ENCODE data around the gene SLC12A7. TPM values are rescaled to one million over a fixed set of nuclear protein-coding genes. Genes with fewer than 3 reads are reported as not detected.

Gene SLC12A7
- total RNA-seq, 2 experiments from 2014 or later: 10.1 to 10.8 TPM

DNA sequence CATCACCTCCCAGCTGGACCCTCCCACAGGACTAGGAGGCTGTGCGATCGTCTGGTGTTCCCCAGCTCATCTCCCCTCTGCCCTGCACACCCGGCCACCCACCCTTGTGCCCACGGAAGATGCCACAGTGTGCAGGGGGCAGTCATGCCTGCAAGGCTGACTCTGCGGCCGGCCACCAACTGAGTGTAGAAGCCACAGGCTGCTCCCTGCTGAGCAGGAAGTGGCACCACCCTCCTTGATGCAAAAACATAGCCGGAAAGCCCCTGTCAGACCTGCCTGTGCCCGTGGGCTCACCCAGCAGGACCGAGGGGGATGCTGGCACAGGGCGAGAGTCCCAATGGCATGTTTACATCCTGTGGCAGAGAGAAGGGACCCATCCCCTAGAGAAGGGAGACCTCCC, 40.3 kb upstream of the SLC12A7 start:
- CTCF ChIA-PET: interaction anchor here (1.2 kb wide), 1 partner anchor 15 kb away, joined by 3 read pairs; no protein-coding TSS in a partner anchor
- Mint-ChIP-seq H3K4me3 (no peak overlapping the region), H3K27ac (no peak overlapping the region), H3K36me3 (no peaks in the 10 kb centered on the region), H3K27me3 (peaks cover 31% of the 10 kb centered on the region), H3K4me1 (ENCODE audit: low read depth) (peaks cover 3% of the 10 kb centered on the region), H3K9me3 (peaks cover 1% of the 10 kb centered on the region)
- POLR2A ChIA-PET: no interaction called here
- intact Hi-C loops (cut with micrococcal nuclease): no loop called here
- no peak for DNase-seq

DNA sequence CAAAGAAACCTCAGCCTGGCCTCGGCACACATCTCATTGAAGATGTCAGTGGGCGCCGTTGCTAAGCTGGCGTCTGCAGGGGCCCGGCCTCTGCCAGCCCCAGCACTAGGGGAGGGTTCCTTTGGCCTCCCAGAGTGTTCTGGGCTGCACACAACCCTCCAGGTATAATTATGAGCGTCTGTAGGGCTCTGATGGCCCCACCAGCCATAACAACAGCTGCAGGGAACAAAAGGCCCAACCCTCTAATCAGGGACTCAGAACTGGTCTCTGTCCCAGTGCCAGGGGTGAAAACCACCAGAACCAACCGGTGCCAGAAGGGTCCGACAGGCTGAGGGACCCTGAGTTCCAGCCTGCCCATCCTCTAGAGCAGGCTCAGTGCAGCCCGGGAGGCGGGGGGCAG, 39.5 kb upstream of the SLC12A7 start:
- intact Hi-C loops (cut with micrococcal nuclease): no loop called here
- Mint-ChIP-seq H3K27me3 (peaks cover 27% of the 10 kb centered on the region), H3K27ac (no peak overlapping the region), H3K4me1 (ENCODE audit: low read depth) (peaks cover 3% of the 10 kb centered on the region), H3K4me3 (no peak overlapping the region), H3K36me3 (no peaks in the 10 kb centered on the region), H3K9me3 (no peaks in the 10 kb centered on the region)
- DNase-seq: no peak
- ChIA-PET POLR2A (no interaction called here), CTCF (interaction anchor here (0.7 to 1.2 kb wide), 3 partner anchors 11 to 17 kb away, joined by 3 read pairs; no protein-coding TSS in a partner anchor)

DNA sequence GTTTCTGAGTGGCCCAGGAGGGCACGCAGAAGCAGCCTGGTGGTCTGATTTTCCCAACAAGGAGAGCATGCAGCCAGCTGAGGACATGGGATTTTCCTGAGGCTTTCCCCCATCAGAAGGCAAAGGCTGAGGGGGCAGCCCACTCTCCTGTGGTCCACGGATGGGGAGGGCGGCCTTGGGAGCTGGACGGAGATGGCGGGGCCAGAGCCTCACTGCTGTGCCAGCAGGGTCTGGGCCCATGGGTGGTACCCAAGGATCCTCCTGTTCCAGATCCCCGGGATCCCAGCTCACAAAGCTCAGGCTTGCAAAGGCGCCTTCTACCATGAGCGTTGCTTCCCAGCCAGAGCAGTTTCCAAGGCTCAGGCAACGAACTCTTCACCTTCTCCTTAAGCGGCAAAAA, 39.0 kb upstream of the SLC12A7 start:
- ChIA-PET CTCF (interaction anchor here (0.7 to 1.2 kb wide), 4 partner anchors 10 to 18 kb away, joined by 3 to 4 read pairs (median 3); no protein-coding TSS in a partner anchor), POLR2A (no interaction called here)
- Mint-ChIP-seq H3K4me1 (ENCODE audit: low read depth) (peaks cover 3% of the 10 kb centered on the region), H3K36me3 (no peaks in the 10 kb centered on the region), H3K27me3 (peaks cover 27% of the 10 kb centered on the region), H3K27ac (no peak overlapping the region), H3K4me3 (no peak overlapping the region), H3K9me3 (no peaks in the 10 kb centered on the region)
- intact Hi-C loops (cut with micrococcal nuclease): no loop called here
- no peak for DNase-seq

DNA sequence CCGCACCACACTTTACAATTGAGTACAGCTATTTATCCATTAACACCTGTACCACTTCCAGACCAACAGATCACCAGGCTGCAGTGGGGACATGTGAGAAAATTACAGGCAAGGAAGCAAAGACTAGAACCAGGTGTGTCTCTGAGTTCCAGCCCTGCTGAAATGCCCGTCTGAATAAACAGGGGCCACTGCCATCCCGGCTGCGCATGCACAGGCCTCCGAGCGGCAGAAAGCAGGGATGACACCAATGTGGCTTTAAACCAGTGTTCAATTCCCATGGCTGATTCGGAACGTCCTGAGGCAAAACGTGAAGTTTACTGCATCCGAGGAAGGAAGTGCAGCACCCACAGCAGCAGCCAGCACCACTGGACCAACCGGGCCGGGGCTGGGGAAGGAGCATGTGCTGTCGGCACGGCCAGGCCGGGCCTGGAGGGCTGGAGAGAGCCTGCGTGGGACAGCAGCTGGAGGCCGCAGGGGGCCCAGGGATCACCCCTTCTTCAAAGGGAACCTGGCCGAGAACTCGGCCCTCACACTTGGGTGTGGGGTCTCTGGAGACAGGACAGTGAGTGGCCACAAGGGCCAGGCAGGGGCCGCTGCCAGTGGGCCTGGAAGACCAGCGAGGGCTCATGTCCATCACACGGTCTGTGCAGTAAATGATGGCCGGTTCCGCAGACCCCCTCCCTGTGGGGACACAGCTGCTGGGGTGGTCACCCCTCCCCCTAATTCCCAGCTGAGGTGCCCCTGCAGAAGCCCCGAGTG, 33.0 kb upstream of the SLC12A7 start:
- ChIA-PET POLR2A (no interaction called here), CTCF (interaction anchor here (0.6 to 1.9 kb wide), 2 partner anchors 221 to 496 kb away, joined by 4 to 7 read pairs; no protein-coding TSS in a partner anchor)
- Mint-ChIP-seq H3K4me1 (ENCODE audit: low read depth) (peaks cover 2% of the 10 kb centered on the region), H3K27me3 (peaks cover 7% of the 10 kb centered on the region), H3K36me3 (no peaks in the 10 kb centered on the region), H3K27ac (no peak overlapping the region), H3K9me3 (no peaks in the 10 kb centered on the region), H3K4me3 (no peak overlapping the region)
- DNase-seq: no peak
- intact Hi-C loops (cut with micrococcal nuclease): no loop called here

DNA sequence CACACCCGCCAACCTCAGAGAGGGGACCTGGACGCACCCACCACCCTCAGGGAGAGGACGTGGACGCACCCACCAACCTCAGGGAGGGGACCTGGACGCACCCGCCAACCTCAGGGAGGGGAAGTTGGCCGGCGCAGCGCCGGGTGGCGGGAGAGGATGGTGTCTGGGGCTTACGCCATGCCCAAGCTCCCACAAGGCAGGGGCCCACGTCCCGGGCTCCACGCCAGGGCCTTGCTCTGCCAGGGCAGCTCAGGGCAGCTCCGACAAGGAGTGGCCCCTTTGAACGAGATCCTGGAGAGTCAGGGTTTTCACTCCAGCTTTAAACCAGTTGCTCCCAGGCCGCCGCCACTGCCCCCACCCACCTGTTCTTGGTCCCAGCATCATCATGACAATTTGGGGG, 32.2 kb upstream of the SLC12A7 start:
- peaks cover 7% of the 10 kb centered on the region for H3K27me3 Mint-ChIP-seq
- peaks cover 2% of the 10 kb centered on the region for H3K4me1 Mint-ChIP-seq (ENCODE audit: low read depth)
- H3K27ac Mint-ChIP-seq: no peak overlapping the region
- H3K4me3 Mint-ChIP-seq: no peak overlapping the region
- H3K36me3 Mint-ChIP-seq: no peaks in the 10 kb centered on the region
- CTCF ChIA-PET: interaction anchor here (1.9 kb wide), 1 partner anchor 220 kb away, joined by 7 read pairs; no protein-coding TSS in a partner anchor
- intact Hi-C loops (cut with micrococcal nuclease): no loop called here
- POLR2A ChIA-PET: no interaction called here
- no peaks in the 10 kb centered on the region for H3K9me3 Mint-ChIP-seq
- no peak for DNase-seq

DNA sequence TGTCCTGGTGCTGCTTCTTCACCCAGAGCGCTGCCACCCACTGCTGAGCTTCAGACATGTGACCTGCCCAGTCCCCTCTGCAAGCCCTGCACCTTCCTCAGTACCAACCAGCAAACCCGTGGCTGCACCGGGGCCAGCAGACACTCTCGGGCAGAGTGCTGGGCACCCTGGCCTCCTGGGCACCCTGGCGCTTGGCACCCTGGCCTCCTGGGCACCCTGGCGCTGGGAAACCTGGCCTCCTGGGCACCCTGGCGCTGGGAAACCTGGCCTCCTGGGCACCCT, 31.7 kb upstream of the SLC12A7 start:
- POLR2A ChIA-PET: no interaction called here
- intact Hi-C loops (cut with micrococcal nuclease): no loop called here
- H3K4me3 Mint-ChIP-seq: no peak overlapping the region
- no peak for DNase-seq
- H3K27ac Mint-ChIP-seq: no peak overlapping the region
- peaks cover 7% of the 10 kb centered on the region for H3K27me3 Mint-ChIP-seq
- H3K36me3 Mint-ChIP-seq: no peaks in the 10 kb centered on the region
- CTCF ChIA-PET: interaction anchor here (1.9 kb wide), 1 partner anchor 220 kb away, joined by 7 read pairs; no protein-coding TSS in a partner anchor
- peaks cover 2% of the 10 kb centered on the region for H3K4me1 Mint-ChIP-seq (ENCODE audit: low read depth)
- H3K9me3 Mint-ChIP-seq: no peaks in the 10 kb centered on the region

DNA sequence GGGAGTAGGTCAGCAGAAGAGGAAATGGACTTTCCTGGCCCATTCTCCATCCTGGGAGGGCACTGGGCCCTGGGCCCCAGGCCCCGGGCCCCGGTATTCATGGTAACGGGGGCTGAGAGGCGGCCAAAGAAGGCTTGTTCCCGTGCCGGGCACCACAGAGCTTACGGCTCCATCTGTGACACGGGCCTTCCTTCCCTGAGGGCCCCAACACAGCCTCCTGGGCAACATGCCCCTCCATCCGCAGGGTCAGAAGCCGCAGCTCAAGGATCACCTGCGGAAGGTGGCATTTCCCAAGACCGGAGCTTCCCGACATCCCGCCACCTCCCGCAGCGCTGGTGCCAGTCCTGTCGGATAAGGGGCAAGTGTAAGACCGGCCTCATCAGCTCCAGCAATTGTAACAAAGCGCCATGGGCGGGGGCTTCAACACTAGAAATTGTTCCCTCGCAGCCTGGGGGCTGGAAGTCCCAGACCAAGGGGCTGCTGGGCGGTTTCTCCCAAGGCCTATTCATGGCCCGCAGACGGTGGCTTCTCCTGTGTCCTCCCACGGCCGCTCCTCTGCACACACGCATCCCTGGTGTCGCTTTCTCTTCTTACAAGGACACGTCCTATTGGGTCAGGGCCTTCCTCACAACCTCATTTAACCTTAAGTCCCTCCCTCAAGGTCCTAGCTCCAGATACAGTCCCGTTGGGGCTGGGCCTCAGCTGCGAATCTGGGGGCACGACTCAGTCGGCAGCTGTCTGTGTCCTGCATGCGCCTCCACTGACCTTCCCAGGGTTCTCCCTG, 31.2 kb upstream of the SLC12A7 start:
- no peaks in the 10 kb centered on the region for H3K9me3 Mint-ChIP-seq
- peaks cover 2% of the 10 kb centered on the region for H3K4me1 Mint-ChIP-seq (ENCODE audit: low read depth)
- H3K36me3 Mint-ChIP-seq: no peaks in the 10 kb centered on the region
- ChIA-PET CTCF (interaction anchor here (1.9 kb wide), 1 partner anchor 219 kb away, joined by 7 read pairs; no protein-coding TSS in a partner anchor), POLR2A (no interaction called here)
- peaks cover 7% of the 10 kb centered on the region for H3K27me3 Mint-ChIP-seq
- no peak overlapping the region for H3K4me3 Mint-ChIP-seq
- intact Hi-C loops (cut with micrococcal nuclease): no loop called here
- H3K27ac Mint-ChIP-seq: no peak overlapping the region
- no peak for DNase-seq

DNA sequence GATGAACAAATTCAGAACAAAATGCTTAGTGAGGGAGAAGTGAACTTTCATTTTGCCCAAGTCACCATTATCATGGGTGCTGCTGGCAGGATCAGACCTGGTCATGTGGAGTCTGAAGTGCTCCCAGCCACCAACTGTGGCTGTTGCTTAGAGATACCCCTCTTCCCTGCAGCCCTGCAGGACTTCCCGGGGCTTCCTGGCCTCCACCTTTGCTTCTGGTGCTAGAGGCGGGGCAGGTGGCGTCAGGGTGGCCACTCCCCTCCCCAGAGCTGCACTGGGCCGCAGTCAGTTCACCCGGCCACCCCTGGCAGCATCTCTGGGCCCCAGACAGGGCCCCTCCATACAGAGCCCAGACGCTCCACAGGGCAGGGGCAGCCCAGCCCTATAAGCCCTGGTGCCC, 30.0 kb upstream of the SLC12A7 start:
- no peaks in the 10 kb centered on the region for H3K36me3 Mint-ChIP-seq
- peaks cover 2% of the 10 kb centered on the region for H3K4me1 Mint-ChIP-seq (ENCODE audit: low read depth)
- H3K4me3 Mint-ChIP-seq: no peak overlapping the region
- peaks cover 7% of the 10 kb centered on the region for H3K27me3 Mint-ChIP-seq
- ChIA-PET CTCF (interaction anchor here (2.2 to 3.4 kb wide), 2 partner anchors 17 to 218 kb away, joined by 6 to 23 read pairs; no protein-coding TSS in a partner anchor), POLR2A (no interaction called here)
- no peaks in the 10 kb centered on the region for H3K9me3 Mint-ChIP-seq
- no peak overlapping the region for H3K27ac Mint-ChIP-seq
- intact Hi-C loops (cut with micrococcal nuclease): no loop called here
- DNase-seq: no peak

DNA sequence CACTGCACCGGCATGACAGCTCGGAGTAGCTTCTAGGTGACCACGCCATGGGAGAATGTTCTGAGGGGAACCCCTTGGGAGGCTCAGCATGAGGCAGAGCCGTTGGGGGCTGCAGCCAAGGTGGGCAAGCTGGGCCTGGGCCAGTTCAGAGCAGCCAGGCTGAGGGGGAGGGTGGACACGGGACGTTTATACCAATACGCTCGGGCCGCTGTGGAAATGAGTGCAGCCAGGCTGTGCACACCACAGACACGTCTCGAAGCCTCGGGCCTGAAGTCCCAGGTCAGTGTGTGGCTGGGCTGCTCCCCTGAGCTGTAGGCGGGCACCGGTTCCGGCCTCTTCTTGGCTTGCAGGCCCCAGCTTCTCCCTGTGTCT, 28.9 kb upstream of the SLC12A7 start:
- H3K4me1 Mint-ChIP-seq (ENCODE audit: low read depth): peaks cover 2% of the 10 kb centered on the region
- H3K27ac Mint-ChIP-seq: no peak overlapping the region

DNA sequence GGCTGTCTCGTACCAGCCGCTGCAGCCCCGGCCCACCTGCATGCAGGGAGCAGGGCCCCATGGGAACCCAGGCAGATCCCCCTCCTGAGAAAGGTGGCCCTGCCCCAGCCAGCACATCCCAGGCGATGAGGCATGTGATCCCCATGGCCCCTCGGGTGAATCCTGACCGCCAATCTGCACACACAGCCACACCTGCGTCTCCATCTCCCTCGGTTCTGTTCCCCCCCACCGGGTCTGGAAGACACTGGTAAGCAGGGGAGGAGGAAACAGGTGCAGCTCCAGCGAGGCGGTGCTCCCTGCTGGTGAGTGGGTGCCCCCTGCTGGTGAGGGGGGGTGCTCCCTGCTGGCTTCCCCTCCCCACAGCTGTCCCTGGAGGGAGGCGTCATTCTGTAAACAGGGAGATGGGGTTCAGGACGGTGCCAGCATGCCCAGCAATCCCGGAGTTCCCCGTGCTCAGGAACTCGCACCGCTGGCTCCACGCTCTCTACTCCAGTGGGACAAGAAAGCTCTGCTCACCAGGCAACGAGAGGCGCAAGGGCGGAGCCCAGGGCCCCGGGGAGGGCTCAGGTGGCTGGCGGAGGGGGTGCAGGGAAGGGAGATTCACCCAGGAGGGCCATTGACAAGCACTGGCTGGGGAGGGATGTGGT, 28.4 kb upstream of the SLC12A7 start:
- ChIA-PET POLR2A (no interaction called here), CTCF (interaction anchor here (0.6 to 3.4 kb wide), 7 partner anchors 11 to 694 kb away, joined by 3 to 23 read pairs (median 6); no protein-coding TSS in a partner anchor)
- DNase-seq: peak; percentile 77
- Mint-ChIP-seq H3K27ac (no peak overlapping the region), H3K36me3 (no peaks in the 10 kb centered on the region), H3K27me3 (peaks cover 4% of the 10 kb centered on the region), H3K4me3 (no peak overlapping the region), H3K4me1 (ENCODE audit: low read depth) (peaks cover 2% of the 10 kb centered on the region), H3K9me3 (no peaks in the 10 kb centered on the region)
- intact Hi-C loops (cut with micrococcal nuclease): loop anchor here (1.0 kb wide), 2 partner anchors 130 to 217 kb away; no protein-coding TSS in a partner anchor

More for the DNA sequence above, 28.9 kb upstream of the SLC12A7 start:
- Mint-ChIP-seq H3K36me3 (no peaks in the 10 kb centered on the region), H3K4me3 (no peak overlapping the region), H3K9me3 (no peaks in the 10 kb centered on the region), H3K27me3 (peaks cover 4% of the 10 kb centered on the region)
- ChIA-PET POLR2A (no interaction called here), CTCF (interaction anchor here (0.6 to 3.4 kb wide), 8 partner anchors 10 to 694 kb away, joined by 3 to 23 read pairs (median 4); no protein-coding TSS in a partner anchor)
- intact Hi-C loops (cut with micrococcal nuclease): loop anchor here (1.0 kb wide), 2 partner anchors 131 to 218 kb away; no protein-coding TSS in a partner anchor
- no peak for DNase-seq

DNA sequence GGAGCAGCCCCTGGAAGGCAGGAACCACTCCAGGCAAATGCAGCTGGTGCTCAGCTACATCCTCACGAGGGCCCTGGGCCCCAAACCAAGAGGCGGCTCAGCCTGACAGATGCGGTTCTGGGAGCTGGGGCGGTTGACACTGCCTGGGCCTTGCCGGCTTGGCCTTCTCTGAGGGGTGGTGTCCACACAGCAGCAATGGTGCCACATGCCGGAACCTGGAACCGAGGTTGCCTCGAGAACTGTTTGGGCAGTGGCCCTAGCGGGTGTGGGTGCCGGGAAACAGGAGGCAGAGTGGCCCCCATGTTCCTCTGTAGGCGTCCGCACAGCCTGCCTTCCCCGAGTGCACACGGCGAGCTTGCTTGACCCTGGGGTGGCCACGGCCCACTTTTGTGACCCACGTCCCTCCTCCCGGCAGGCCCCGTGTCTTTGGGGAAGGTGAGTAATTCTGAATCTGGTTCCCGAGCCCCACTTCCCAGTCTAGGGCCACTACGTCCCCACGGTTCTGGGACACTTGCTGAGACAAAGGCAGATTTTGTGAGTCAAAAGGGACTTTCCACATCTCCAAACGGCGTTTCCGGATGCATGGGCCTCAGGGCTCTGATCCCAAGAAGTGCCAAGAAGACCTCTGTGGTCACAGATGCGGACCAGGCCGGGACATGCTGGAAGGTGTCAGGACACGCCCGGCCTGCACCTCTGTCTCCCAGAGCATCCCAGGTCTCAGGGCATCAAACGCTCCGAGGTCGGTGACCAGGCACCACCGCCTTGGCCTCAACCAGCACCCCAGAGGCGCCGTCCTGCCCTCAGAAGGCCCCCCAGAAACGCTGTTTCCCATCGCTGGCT, 27.7 kb upstream of the SLC12A7 start:
- Mint-ChIP-seq H3K4me3 (no peak overlapping the region), H3K9me3 (no peaks in the 10 kb centered on the region), H3K4me1 (ENCODE audit: low read depth) (peaks cover 2% of the 10 kb centered on the region), H3K27me3 (peaks cover 5% of the 10 kb centered on the region), H3K36me3 (no peaks in the 10 kb centered on the region), H3K27ac (no peak overlapping the region)
- DNase-seq: no peak
- intact Hi-C loops (cut with micrococcal nuclease): loop anchor here (1.0 kb wide), 2 partner anchors 129 to 216 kb away; no protein-coding TSS in a partner anchor
- POLR2A ChIA-PET: no interaction called here
- CTCF ChIA-PET: interaction anchor here (0.6 to 3.4 kb wide), 5 partner anchors 15 to 693 kb away, joined by 3 to 23 read pairs (median 6); partner anchors contain the start of gene NKD2

All from activated CD4-positive, alpha-beta memory T cell treated with anti-CD3 and anti-CD28 coated beads for 36 hours (primary cell).